GM19463 (cell line): ENCODE data around the gene RPGRIP1L.

Source experiments
- ATAC-seq: cut with Tn5 transposase; IDR thresholded peaks from one replicate; pipeline ENCODE4 v1.9.1; 2021; ENCODE audit warnings: mild to moderate bottlenecking, moderate library complexity; ENCODE audit not compliant: unreplicated experiment

The RPGRIP1L gene

GRCh38 chr16:53559270-53559951 is 144.2 kb downstream of the RPGRIP1L start:
- ATAC-seq, result no peak

- ATAC-seq, result no peak
These were observed 144.9 kb downstream of the RPGRIP1L start for GRCh38 chr16:53558710-53559109.

- ATAC-seq, result no peak
These were observed 147.1 kb downstream of the RPGRIP1L start for GRCh38 chr16:53556521-53556920.

GRCh38 chr16:53549970-53550690 is 153.5 kb downstream of the RPGRIP1L start:
- ATAC-seq, result peak; percentile 80
